ENCODE data around the gene GRIA3. TPM values are rescaled to one million over a fixed set of nuclear protein-coding genes. Genes with fewer than 3 reads are reported as not detected.

GRIA3 gene
- total RNA-seq (ENCODE audit: low replicate concordance) = 4.6 and 7.7 TPM in 2 replicates

GRCh38 chrX:123184219-123184865, at the start of gene GRIA3:
Gene GRIA3, plus strand, starts transcription at chrX:123184278. Its CDS starts 258 bp downstream, at chrX:123184536.
- TF ChIP-seq EZH2phosphoT487 (IDR thresholded peaks at IDR 0.05) (no peak), EZH2 (IDR thresholded peaks at IDR 0.05) (no peak), CTCF (IDR thresholded peaks at IDR 0.05) (no peak)
- H3K4me2 ChIP-seq = peak within 1 kb of the TSS; percentile 74
- DNase-seq (ENCODE audit: low spot score) = peak; percentile 45
- Mint-ChIP-seq H3K4me3 (peak within 1 kb of the TSS; percentile 92), H3K27me3 (ENCODE audit: insufficient read depth, low read depth) (peaks cover 11% of the 10 kb centered on the region), H3K9me3 (no peaks in the 10 kb centered on the region), H3K27ac (peak within 1 kb of the TSS; percentile 73), H3K4me1 (peaks cover 19% of the 10 kb centered on the region), H3K36me3 (peaks cover 2% of the 10 kb centered on the region)
- H3K36me3 ChIP-seq = no peaks in the 10 kb centered on the region
- peaks cover 40% of the 10 kb centered on the region for H3K27me3 ChIP-seq
- no peaks in the 10 kb centered on the region for H3K4me1 ChIP-seq
- H2AFZ ChIP-seq (replicated peaks) = peak within 1 kb of the TSS; percentile 38
- H3K9me3 ChIP-seq (ENCODE audit: low read depth) = no peaks in the 10 kb centered on the region
- H3F3A ChIP-seq (ENCODE audit: low read depth) = no peaks in the 10 kb centered on the region
- H3K27ac ChIP-seq = no peak within 1 kb of the TSS
- peak within 1 kb of the TSS; percentile 64 for H3K4me3 ChIP-seq
- H4K20me1 ChIP-seq (ENCODE audit: low read depth) = peaks cover 2% of the 10 kb centered on the region
- H3K79me2 ChIP-seq (ENCODE audit: low read depth) = no peaks in the 10 kb centered on the region
- H3K9ac ChIP-seq = no peak within 1 kb of the TSS

GRCh38 chrX:123138473-123138872, 45.6 kb upstream of the GRIA3 start:
- Mint-ChIP-seq H3K4me1 (no peaks in the 10 kb centered on the region), H3K4me3 (no peak overlapping the region), H3K9me3 (no peaks in the 10 kb centered on the region), H3K27me3 (ENCODE audit: insufficient read depth, low read depth) (peaks cover 3% of the 10 kb centered on the region), H3K27ac (no peak overlapping the region), H3K36me3 (no peaks in the 10 kb centered on the region)
- Histone ChIP-seq H3K79me2 (ENCODE audit: low read depth) (no peaks in the 10 kb centered on the region), H3F3A (ENCODE audit: low read depth) (no peaks in the 10 kb centered on the region), H3K4me3 (no peak overlapping the region), H4K20me1 (ENCODE audit: low read depth) (no peaks in the 10 kb centered on the region), H3K9me3 (ENCODE audit: low read depth) (peaks cover 7% of the 10 kb centered on the region), H3K36me3 (no peaks in the 10 kb centered on the region), H3K4me1 (no peaks in the 10 kb centered on the region), H2AFZ (replicated peaks) (no peak overlapping the region), H3K4me2 (no peak overlapping the region), H3K27me3 (no peaks in the 10 kb centered on the region), H3K9ac (no peak overlapping the region), H3K27ac (no peak overlapping the region)
- no peak for DNase-seq (ENCODE audit: low spot score)
- no peak for TF ChIP-seq EZH2 (IDR thresholded peaks at IDR 0.05)
- no peak for TF ChIP-seq EZH2phosphoT487 (IDR thresholded peaks at IDR 0.05)
- no peak for TF ChIP-seq CTCF (IDR thresholded peaks at IDR 0.05)

- Mint-ChIP-seq H3K9me3 (no peaks in the 10 kb centered on the region), H3K4me1 (no peaks in the 10 kb centered on the region), H3K36me3 (no peaks in the 10 kb centered on the region), H3K27ac (no peak overlapping the region), H3K4me3 (no peak overlapping the region), H3K27me3 (ENCODE audit: insufficient read depth, low read depth) (no peaks in the 10 kb centered on the region)
- Histone ChIP-seq H3K79me2 (ENCODE audit: low read depth) (no peaks in the 10 kb centered on the region), H3K4me3 (no peak overlapping the region), H3K4me1 (no peaks in the 10 kb centered on the region), H3K27me3 (no peaks in the 10 kb centered on the region), H3K9ac (no peak overlapping the region), H3F3A (ENCODE audit: low read depth) (no peaks in the 10 kb centered on the region), H2AFZ (replicated peaks) (no peak overlapping the region), H4K20me1 (ENCODE audit: low read depth) (no peaks in the 10 kb centered on the region), H3K4me2 (no peak overlapping the region), H3K36me3 (no peaks in the 10 kb centered on the region), H3K9me3 (ENCODE audit: low read depth) (peaks cover 7% of the 10 kb centered on the region), H3K27ac (no peak overlapping the region)
- TF ChIP-seq EZH2phosphoT487 (IDR thresholded peaks at IDR 0.05) = no peak
- TF ChIP-seq CTCF (IDR thresholded peaks at IDR 0.05) = no peak
- no peak for TF ChIP-seq EZH2 (IDR thresholded peaks at IDR 0.05)
- DNase-seq (ENCODE audit: low spot score) = no peak
Measured at GRCh38 chrX:123140454-123140853, 43.6 kb upstream of the GRIA3 start.

All from neural progenitor cell (in vitro differentiated cells).